ENCODE measurements around the gene PHACTR1.

PHACTR1 gene

DNA sequence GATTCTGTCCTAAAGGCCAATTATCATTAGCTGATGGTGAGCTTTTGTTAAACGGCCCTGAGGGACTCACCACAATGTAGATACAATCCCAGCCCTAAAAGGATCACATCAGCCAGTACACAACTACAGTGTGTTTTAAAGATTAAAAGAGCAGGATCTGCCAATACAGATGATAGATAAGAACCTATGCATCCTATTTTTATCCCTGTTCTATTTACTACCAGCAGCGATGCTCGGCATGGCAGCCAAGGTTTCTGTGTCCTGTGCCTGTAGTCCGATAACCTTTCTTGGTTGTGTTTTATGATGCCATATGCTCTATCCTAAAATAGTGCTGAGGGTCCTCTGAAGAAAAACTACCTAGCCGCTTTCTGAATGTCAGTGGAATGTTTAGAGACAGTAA is 289.4 kb downstream of the PHACTR1 start:
- POLR2A ChIA-PET = no interaction called here
- H3K4me3 ChIP-seq (ENCODE audit: low read depth, low read length) = no peak overlapping the region
- DNase-seq (ENCODE audit: low read depth, low spot score) = no peak
- CTCF ChIA-PET = no interaction called here
- TF ChIP-seq, protein P1, sequence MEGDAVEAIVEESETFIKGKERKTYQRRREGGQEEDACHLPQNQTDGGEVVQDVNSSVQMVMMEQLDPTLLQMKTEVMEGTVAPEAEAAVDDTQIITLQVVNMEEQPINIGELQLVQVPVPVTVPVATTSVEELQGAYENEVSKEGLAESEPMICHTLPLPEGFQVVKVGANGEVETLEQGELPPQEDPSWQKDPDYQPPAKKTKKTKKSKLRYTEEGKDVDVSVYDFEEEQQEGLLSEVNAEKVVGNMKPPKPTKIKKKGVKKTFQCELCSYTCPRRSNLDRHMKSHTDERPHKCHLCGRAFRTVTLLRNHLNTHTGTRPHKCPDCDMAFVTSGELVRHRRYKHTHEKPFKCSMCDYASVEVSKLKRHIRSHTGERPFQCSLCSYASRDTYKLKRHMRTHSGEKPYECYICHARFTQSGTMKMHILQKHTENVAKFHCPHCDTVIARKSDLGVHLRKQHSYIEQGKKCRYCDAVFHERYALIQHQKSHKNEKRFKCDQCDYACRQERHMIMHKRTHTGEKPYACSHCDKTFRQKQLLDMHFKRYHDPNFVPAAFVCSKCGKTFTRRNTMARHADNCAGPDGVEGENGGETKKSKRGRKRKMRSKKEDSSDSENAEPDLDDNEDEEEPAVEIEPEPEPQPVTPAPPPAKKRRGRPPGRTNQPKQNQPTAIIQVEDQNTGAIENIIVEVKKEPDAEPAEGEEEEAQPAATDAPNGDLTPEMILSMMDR (IDR thresholded peaks at IDR 0.05; ENCODE audit: insufficient read depth, low read length, missing control alignments) = no peak

DNA sequence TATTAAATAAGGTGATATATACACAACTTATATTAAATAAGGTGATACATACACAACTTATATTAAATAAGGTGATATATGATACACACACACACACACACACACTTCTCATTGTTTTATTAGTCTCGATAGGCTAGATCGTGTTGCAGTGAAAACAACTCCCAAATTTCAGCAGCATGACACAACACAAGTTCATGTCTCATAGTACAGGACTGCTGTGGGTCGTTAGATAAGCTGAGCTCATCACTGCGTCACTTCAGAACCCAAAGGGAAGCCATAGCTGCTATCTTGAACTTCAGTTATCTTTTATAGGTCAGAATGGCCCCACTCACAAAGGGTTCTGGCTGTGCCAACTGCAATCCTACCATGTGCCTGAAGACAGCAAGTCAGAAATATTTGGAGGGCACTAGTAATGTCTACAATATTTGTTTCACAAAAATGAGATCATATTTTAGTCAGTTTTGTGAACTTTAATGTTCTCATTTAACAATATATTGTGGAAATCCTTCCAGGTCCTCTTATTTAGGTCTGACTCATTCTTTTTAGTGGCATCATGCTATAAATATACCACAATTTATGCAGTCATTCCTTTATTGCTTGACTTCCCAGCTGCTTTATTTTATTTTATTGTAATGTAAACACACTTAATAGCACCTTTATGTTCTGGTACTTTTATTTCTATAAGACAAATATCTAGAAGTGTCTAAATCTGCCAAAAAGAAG is 290.2 kb downstream of the PHACTR1 start:
- TF ChIP-seq, protein P1 (IDR thresholded peaks at IDR 0.05; ENCODE audit: insufficient read depth, low read length, missing control alignments) = no peak
- no peak overlapping the region for H3K4me3 ChIP-seq (ENCODE audit: low read depth, low read length)
- ChIA-PET POLR2A (no interaction called here), CTCF (no interaction called here)
- no peak for DNase-seq (ENCODE audit: low read depth, low spot score)

GRCh38 chr6:13007744-13008143 is 291.2 kb downstream of the PHACTR1 start:
- CTCF ChIA-PET = no interaction called here
- TF ChIP-seq, protein P1 (IDR thresholded peaks at IDR 0.05; ENCODE audit: insufficient read depth, low read length, missing control alignments) = no peak
- DNase-seq (ENCODE audit: low read depth, low spot score) = no peak
- no peak overlapping the region for H3K4me3 ChIP-seq (ENCODE audit: low read depth, low read length)
- POLR2A ChIA-PET = no interaction called here

DNA sequence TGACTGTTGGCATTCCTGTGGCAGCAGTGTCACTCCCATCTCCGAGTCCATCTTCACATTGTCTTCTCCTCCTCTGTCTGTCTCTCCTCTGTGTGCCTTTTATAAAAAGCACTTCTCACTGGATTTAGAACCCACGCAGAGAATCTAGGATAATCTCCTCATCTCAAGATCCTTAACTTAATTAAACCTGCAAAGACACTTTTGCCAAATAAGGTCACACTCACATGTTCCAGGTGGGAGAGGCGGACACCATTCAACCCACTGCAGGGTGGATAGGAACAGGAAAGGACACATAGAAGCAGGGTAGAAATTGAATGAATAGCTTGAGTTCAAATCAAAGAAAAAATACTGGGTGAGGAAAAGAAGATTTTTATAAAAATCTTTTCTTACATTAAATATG is 292.5 kb downstream of the PHACTR1 start:
- H3K4me3 ChIP-seq (ENCODE audit: low read depth, low read length) = no peak overlapping the region
- POLR2A ChIA-PET = no interaction called here
- CTCF ChIA-PET = no interaction called here
- TF ChIP-seq, protein P1 (IDR thresholded peaks at IDR 0.05; ENCODE audit: insufficient read depth, low read length, missing control alignments) = no peak
- DNase-seq (ENCODE audit: low read depth, low spot score) = no peak

DNA sequence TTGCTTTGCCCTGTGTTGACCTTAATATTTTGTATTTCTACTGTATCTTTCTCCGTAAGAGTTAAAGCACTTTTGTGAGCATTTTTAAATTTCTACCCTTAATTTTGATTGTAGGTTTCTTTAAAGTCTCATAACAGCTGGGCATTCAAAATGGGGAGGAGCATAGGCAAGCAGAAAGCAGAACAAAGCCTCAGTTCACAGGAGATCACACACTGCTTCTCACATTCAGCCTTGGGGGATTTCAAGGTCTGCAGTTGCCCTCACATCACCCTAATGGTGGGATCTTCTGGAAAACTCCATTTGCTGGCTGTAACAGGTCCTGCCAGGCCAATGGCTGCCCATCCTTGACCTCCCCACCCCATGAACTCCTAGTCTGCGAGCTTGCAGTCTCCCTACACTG is 292.9 kb downstream of the PHACTR1 start:
- no peak overlapping the region for H3K4me3 ChIP-seq (ENCODE audit: low read depth, low read length)
- POLR2A ChIA-PET = no interaction called here
- TF ChIP-seq, protein P1 (IDR thresholded peaks at IDR 0.05; ENCODE audit: insufficient read depth, low read length, missing control alignments) = no peak
- DNase-seq (ENCODE audit: low read depth, low spot score) = no peak
- CTCF ChIA-PET = no interaction called here

- no peak for DNase-seq (ENCODE audit: low read depth, low spot score)
- no peak overlapping the region for H3K4me3 ChIP-seq (ENCODE audit: low read depth, low read length)
- TF ChIP-seq, protein P1 (IDR thresholded peaks at IDR 0.05; ENCODE audit: insufficient read depth, low read length, missing control alignments) = no peak
- POLR2A ChIA-PET = no interaction called here
- CTCF ChIA-PET = no interaction called here
Observed at GRCh38 chr6:13011612-13012146, 295.1 kb downstream of the PHACTR1 start.
